Effector memory CD8-positive, alpha-beta T cell (primary cell): ENCODE measurements around the gene RBP5.
"Not testable (repeated sequence)": the region's sequence is repeated elsewhere in the genome, so short reads cannot be mapped to it uniquely, and the experiment has no call there.

Source experiments
- ATAC-seq: fragments of 150-1000 bp; cut with Tn5 transposase; replicated peaks from 2 replicates; pipeline ENCODE4 v1.10.0; 2021; ENCODE audit warnings: mild to moderate bottlenecking, moderate library complexity
- DNase-seq, 3 experiments: peaks; one replicate each; pipeline ENCODE4 v3.0.0; 2021
- H3K27ac Mint-ChIP-seq, 2 donors: one replicate each; pipeline ENCODE4 v1.8.0; 2022; ENCODE audit warnings: mild to moderate bottlenecking in 2 of 2, mixed read lengths in 2 of 2, moderate library complexity in 2 of 2
- H3K27me3 Mint-ChIP-seq, 2 donors: one replicate each; pipeline ENCODE4 v1.8.0; 2022; ENCODE audit warnings: mixed read lengths in 2 of 2
- H3K36me3 Mint-ChIP-seq: one replicate; pipeline ENCODE4 v1.8.0; 2022; ENCODE audit warnings: mild to moderate bottlenecking, moderate library complexity, mixed read lengths; ENCODE audit not compliant: insufficient read depth
- H3K4me1 Mint-ChIP-seq, 2 donors: one replicate each; pipeline ENCODE4 v1.8.0; 2022; ENCODE audit warnings: low read depth in 2 of 2, mixed read lengths in 2 of 2
- H3K4me3 Mint-ChIP-seq, 2 donors: one replicate each; pipeline ENCODE4 v1.8.0; 2022; ENCODE audit warnings: mild to moderate bottlenecking in 2 of 2, mixed read lengths in 2 of 2, moderate library complexity in 2 of 2
- H3K9me3 Mint-ChIP-seq, 2 donors: one replicate each; pipeline ENCODE4 v1.8.0; 2022; ENCODE audit warnings: mixed read lengths in 2 of 2

RBP5 gene

GRCh38 chr12:7110661-7111060, 18.0 kb downstream of the RBP5 start:
- Mint-ChIP-seq H3K4me1 (peaks cover 39 to 41% of the 10 kb centered on the region in 2 donors), H3K27me3 (no peaks in the 10 kb centered on the region), H3K4me3 (no peak overlapping the region), H3K27ac (no peak overlapping the region), H3K36me3 (peaks cover 15% of the 10 kb centered on the region), H3K9me3 (peaks cover 2 to 7% of the 10 kb centered on the region in 2 donors)
- ATAC-seq, result no peak
- no peak for DNase-seq

- Mint-ChIP-seq H3K9me3 (peaks cover 3 to 11% of the 10 kb centered on the region in 2 donors), H3K27me3 (no peaks in the 10 kb centered on the region), H3K4me3 (peak overlapping the region; percentile 93 to 94), H3K4me1 (peaks cover 42 to 46% of the 10 kb centered on the region in 2 donors), H3K27ac (peak overlapping the region; percentile 92), H3K36me3 (peaks cover 18% of the 10 kb centered on the region)
- no peak for DNase-seq
- no peak for ATAC-seq
Observed at GRCh38 chr12:7109572-7109920, 19.1 kb downstream of the RBP5 start.

GRCh38 chr12:7108796-7109571, 19.7 kb downstream of the RBP5 start, which contains the start of gene C1RL:
TSS of gene C1RL (minus strand) at chr12:7109214. CDS start at chr12:7109180, 34 bp downstream.
- H3K4me3 Mint-ChIP-seq, result peak within 1 kb of the TSS; percentile 93 to 94
- no peaks in the 10 kb centered on the region for H3K27me3 Mint-ChIP-seq
- ATAC-seq (peak; percentile 29), DNase-seq (peak; percentile 76 to 82 (median 77))
- peaks cover 18% of the 10 kb centered on the region for H3K36me3 Mint-ChIP-seq
- H3K9me3 Mint-ChIP-seq, result peaks cover 3 to 11% of the 10 kb centered on the region in 2 donors
- peaks cover 40 to 47% of the 10 kb centered on the region in 2 donors for H3K4me1 Mint-ChIP-seq
- peak within 1 kb of the TSS; percentile 92 for H3K27ac Mint-ChIP-seq

- Mint-ChIP-seq H3K36me3 (peaks cover 18% of the 10 kb centered on the region), H3K27me3 (no peaks in the 10 kb centered on the region), H3K9me3 (peaks cover 3 to 11% of the 10 kb centered on the region in 2 donors), H3K4me1 (peaks cover 43 to 50% of the 10 kb centered on the region in 2 donors), H3K27ac (peak overlapping the region; percentile 92), H3K4me3 (peak overlapping the region; percentile 93 to 94)
- peak; percentile 95 for ATAC-seq
- DNase-seq, result peak; percentile 56 to 63 (median 61)
Observed at GRCh38 chr12:7108003-7108795, 20.5 kb downstream of the RBP5 start.

- peaks cover 46 to 52% of the 10 kb centered on the region in 2 donors for H3K4me1 Mint-ChIP-seq
Observed at GRCh38 chr12:7107636-7108002, 21.1 kb downstream of the RBP5 start.

GRCh38 chr12:7107181-7107580, 21.5 kb downstream of the RBP5 start:
- ATAC-seq, DNase-seq, H3K27ac Mint-ChIP-seq, H3K27me3 Mint-ChIP-seq: not testable (repeated sequence)
- H3K36me3 Mint-ChIP-seq, result peaks cover 18% of the 10 kb centered on the region
- peaks cover 48 to 57% of the 10 kb centered on the region in 2 donors for H3K4me1 Mint-ChIP-seq
- peaks cover 3 to 11% of the 10 kb centered on the region in 2 donors for H3K9me3 Mint-ChIP-seq
- peak overlapping the region; percentile 15 to 94 for H3K4me3 Mint-ChIP-seq

More at GRCh38 chr12:7107636-7108002, 21.1 kb downstream of the RBP5 start:
- Mint-ChIP-seq H3K36me3 (peaks cover 18% of the 10 kb centered on the region), H3K4me3 (peak overlapping the region; percentile 93 to 94), H3K27me3 (no peaks in the 10 kb centered on the region), H3K9me3 (peaks cover 3 to 11% of the 10 kb centered on the region in 2 donors), H3K27ac (peak overlapping the region; percentile 92)
- no peak for ATAC-seq
- no peak for DNase-seq

GRCh38 chr12:7106082-7106481, 22.6 kb downstream of the RBP5 start:
- H3K27ac Mint-ChIP-seq, result peak overlapping the region in 1 of 2 donors; percentile 45
- H3K9me3 Mint-ChIP-seq, result peaks cover 3 to 11% of the 10 kb centered on the region in 2 donors
- no peak for ATAC-seq
- peaks cover 51 to 57% of the 10 kb centered on the region in 2 donors for H3K4me1 Mint-ChIP-seq
- no peak for DNase-seq
- peak overlapping the region in 1 of 2 donors; percentile 59 for H3K4me3 Mint-ChIP-seq
- no peaks in the 10 kb centered on the region for H3K27me3 Mint-ChIP-seq
- H3K36me3 Mint-ChIP-seq, result peaks cover 23% of the 10 kb centered on the region

GRCh38 chr12:7103837-7104584, 24.7 kb downstream of the RBP5 start:
- no peak overlapping the region for H3K4me3 Mint-ChIP-seq
- ATAC-seq (no peak), DNase-seq (no peak)
- H3K9me3 Mint-ChIP-seq, result peaks cover 3 to 11% of the 10 kb centered on the region in 2 donors
- H3K36me3 Mint-ChIP-seq, result peaks cover 28% of the 10 kb centered on the region
- no peaks in the 10 kb centered on the region for H3K27me3 Mint-ChIP-seq
- peak overlapping the region in 1 of 2 donors; percentile 39 for H3K27ac Mint-ChIP-seq
- peaks cover 40 to 47% of the 10 kb centered on the region in 2 donors for H3K4me1 Mint-ChIP-seq

GRCh38 chr12:7102582-7102981, 26.1 kb downstream of the RBP5 start:
- Mint-ChIP-seq H3K36me3 (peaks cover 17% of the 10 kb centered on the region), H3K4me3 (no peak overlapping the region), H3K27ac (peak overlapping the region; percentile 41 to 70), H3K9me3 (peaks cover 3 to 11% of the 10 kb centered on the region in 2 donors), H3K27me3 (no peaks in the 10 kb centered on the region), H3K4me1 (peaks cover 29 to 41% of the 10 kb centered on the region in 2 donors)
- ATAC-seq (no peak), DNase-seq (no peak)

GRCh38 chr12:7101694-7102131, 27.0 kb downstream of the RBP5 start:
- H3K4me1 Mint-ChIP-seq, result peaks cover 28 to 36% of the 10 kb centered on the region in 2 donors
- peaks cover 3 to 11% of the 10 kb centered on the region in 2 donors for H3K9me3 Mint-ChIP-seq
- no peaks in the 10 kb centered on the region for H3K27me3 Mint-ChIP-seq
- no peak for DNase-seq
- peaks cover 17% of the 10 kb centered on the region for H3K36me3 Mint-ChIP-seq
- no peak overlapping the region for H3K4me3 Mint-ChIP-seq
- peak overlapping the region; percentile 41 to 70 for H3K27ac Mint-ChIP-seq
- ATAC-seq, result no peak

- no peaks in the 10 kb centered on the region for H3K27me3 Mint-ChIP-seq
Observed at GRCh38 chr12:7101047-7101693, 27.5 kb downstream of the RBP5 start.

GRCh38 chr12:7100239-7100638, 28.4 kb downstream of the RBP5 start:
- Mint-ChIP-seq H3K4me1 (peaks cover 17 to 21% of the 10 kb centered on the region in 2 donors), H3K27me3 (no peaks in the 10 kb centered on the region), H3K27ac (no peak overlapping the region), H3K9me3 (no peaks in the 10 kb centered on the region), H3K4me3 (no peak overlapping the region), H3K36me3 (peaks cover 16% of the 10 kb centered on the region)
- ATAC-seq (no peak), DNase-seq (no peak)

More at GRCh38 chr12:7101047-7101693, 27.5 kb downstream of the RBP5 start:
- H3K9me3 Mint-ChIP-seq, result peaks cover 3 to 9% of the 10 kb centered on the region in 2 donors
- peaks cover 24 to 30% of the 10 kb centered on the region in 2 donors for H3K4me1 Mint-ChIP-seq
- ATAC-seq, result no peak
- peak overlapping the region in 1 of 2 donors; percentile 70 for H3K27ac Mint-ChIP-seq
- peaks cover 17% of the 10 kb centered on the region for H3K36me3 Mint-ChIP-seq
- H3K4me3 Mint-ChIP-seq, result no peak overlapping the region
- no peak for DNase-seq
